ENCODE results near the gene TOGARAM2. TPM values are rescaled to one million over a fixed set of nuclear protein-coding genes. Genes with fewer than 3 reads are reported as not detected.
A peak's percentile ranks its signal among the peaks of the same experiment; 100 is the strongest.

The TOGARAM2 gene
- polyA plus RNA-seq, 1 experiment, result 0.30 TPM

- ChIA-PET CTCF (interaction anchor here (1.5 kb wide), 1 partner anchor 24 kb away, joined by 9 read pairs; no protein-coding TSS in a partner anchor), POLR2A (no interaction called here)
- no peak overlapping the region for H3K4me3 ChIP-seq (ENCODE audit: low read depth, low read length)
- DNase-seq (ENCODE audit: low read depth, low spot score), result no peak
- no peak overlapping the region for H3K27ac ChIP-seq (ENCODE audit: low read depth, low read length)
- TF ChIP-seq CTCF (IDR thresholded peaks at IDR 0.05; ENCODE audit: low read depth, low read length), result no peak
- peaks cover 5% of the 10 kb centered on the region for H3K27me3 ChIP-seq (ENCODE audit: control insufficient read depth, insufficient read depth, low read length)
- H3K9me3 ChIP-seq (ENCODE audit: control insufficient read depth, insufficient read depth, low read length), result no peaks in the 10 kb centered on the region; the same call in 1 of the 2 replicates
These were observed 1.4 kb downstream of the TOGARAM2 start for GRCh38 chr2:28982381-28982950.

GRCh38 chr2:28986429-28986828 is 5.3 kb downstream of the TOGARAM2 start:
- Histone ChIP-seq H3K27ac (ENCODE audit: low read depth, low read length) (no peak overlapping the region), H3K9me3 (ENCODE audit: control insufficient read depth, insufficient read depth, low read length) (no peaks in the 10 kb centered on the region; the same call in 1 of the 2 replicates), H3K4me3 (ENCODE audit: low read depth, low read length) (no peak overlapping the region), H3K27me3 (ENCODE audit: control insufficient read depth, insufficient read depth, low read length) (peaks cover 7% of the 10 kb centered on the region)
- DNase-seq (ENCODE audit: low read depth, low spot score), result no peak
- TF ChIP-seq CTCF (IDR thresholded peaks at IDR 0.05; ENCODE audit: low read depth, low read length), result no peak
- POLR2A ChIA-PET, result no interaction called here
- CTCF ChIA-PET, result no interaction called here

GRCh38 chr2:28989973-28990372 is 8.9 kb downstream of the TOGARAM2 start:
- Histone ChIP-seq H3K9me3 (ENCODE audit: control insufficient read depth, insufficient read depth, low read length) (no peaks in the 10 kb centered on the region), H3K27me3 (ENCODE audit: control insufficient read depth, insufficient read depth, low read length) (peaks cover 3% of the 10 kb centered on the region), H3K27ac (ENCODE audit: low read depth, low read length) (peak overlapping the region; percentile 11), H3K4me3 (ENCODE audit: low read depth, low read length) (no peak overlapping the region)
- ChIA-PET POLR2A (no interaction called here), CTCF (no interaction called here)
- TF ChIP-seq CTCF (IDR thresholded peaks at IDR 0.05; ENCODE audit: low read depth, low read length), result no peak
- no peak for DNase-seq (ENCODE audit: low read depth, low spot score)

- no peak for DNase-seq (ENCODE audit: low read depth, low spot score)
- peak overlapping the region; percentile 31 for H3K27ac ChIP-seq (ENCODE audit: low read depth, low read length)
- H3K9me3 ChIP-seq (ENCODE audit: control insufficient read depth, insufficient read depth, low read length), result no peaks in the 10 kb centered on the region
- no peak overlapping the region for H3K4me3 ChIP-seq (ENCODE audit: low read depth, low read length)
- TF ChIP-seq CTCF (IDR thresholded peaks at IDR 0.05; ENCODE audit: low read depth, low read length), result no peak
- ChIA-PET CTCF (interaction anchor here (1.4 kb wide), 1 partner anchor 32 kb away, joined by 4 read pairs; no protein-coding TSS in a partner anchor), POLR2A (no interaction called here)
- peaks cover 3% of the 10 kb centered on the region for H3K27me3 ChIP-seq (ENCODE audit: control insufficient read depth, insufficient read depth, low read length)
These were observed 9.3 kb downstream of the TOGARAM2 start for GRCh38 chr2:28990445-28990844.

- Histone ChIP-seq H3K27me3 (ENCODE audit: control insufficient read depth, insufficient read depth, low read length) (peaks cover 3% of the 10 kb centered on the region), H3K4me3 (ENCODE audit: low read depth, low read length) (no peak overlapping the region), H3K9me3 (ENCODE audit: control insufficient read depth, insufficient read depth, low read length) (no peaks in the 10 kb centered on the region), H3K27ac (ENCODE audit: low read depth, low read length) (peak overlapping the region; percentile 70)
- ChIA-PET CTCF (interaction anchor here (0.7 to 1.4 kb wide), 3 partner anchors 24 to 546 kb away, joined by 3 to 7 read pairs (median 4); no protein-coding TSS in a partner anchor), POLR2A (interaction anchor here (0.7 to 0.8 kb wide), 2 partner anchors 24 to 52 kb away, joined by 8 to 10 read pairs; no protein-coding TSS in a partner anchor)
- no peak for TF ChIP-seq CTCF (IDR thresholded peaks at IDR 0.05; ENCODE audit: low read depth, low read length)
- no peak for DNase-seq (ENCODE audit: low read depth, low spot score)
These were observed 9.9 kb downstream of the TOGARAM2 start for GRCh38 chr2:28991021-28991420.
